HG03097 (cell line): Measurements from ENCODE around the gene ITGB1.

Experiments
- ATAC-seq: cut with Tn5 transposase; IDR thresholded peaks from one replicate; pipeline ENCODE4 v1.9.1; 2021; ENCODE audit not compliant: unreplicated experiment, low FRiP score

Gene ITGB1

GRCh38 chr10:32956365-32957197 lies 1.4 kb downstream of the ITGB1 start:
- ATAC-seq = no peak

GRCh38 chr10:32955790-32956189 lies 2.2 kb downstream of the ITGB1 start:
- ATAC-seq = no peak

GRCh38 chr10:32955299-32955772 lies 2.7 kb downstream of the ITGB1 start:
- no peak for ATAC-seq

- no peak for ATAC-seq
Observed at GRCh38 chr10:32954545-32955298, 3.3 kb downstream of the ITGB1 start.

GRCh38 chr10:32954080-32954479 lies 4.0 kb downstream of the ITGB1 start:
- ATAC-seq = no peak

GRCh38 chr10:32953277-32953927 lies 4.6 kb downstream of the ITGB1 start:
- no peak for ATAC-seq

GRCh38 chr10:32952541-32953276 lies 5.3 kb downstream of the ITGB1 start:
- ATAC-seq = no peak

- ATAC-seq = no peak
Observed at GRCh38 chr10:32952094-32952493, 5.9 kb downstream of the ITGB1 start.

- no peak for ATAC-seq
Observed at GRCh38 chr10:32951111-32951510, 6.9 kb downstream of the ITGB1 start.

GRCh38 chr10:32950591-32951108 lies 7.4 kb downstream of the ITGB1 start:
- no peak for ATAC-seq

GRCh38 chr10:32949221-32949678 lies 8.8 kb downstream of the ITGB1 start:
- no peak for ATAC-seq

- ATAC-seq = no peak
Observed at GRCh38 chr10:32948451-32948850, 9.6 kb downstream of the ITGB1 start.

GRCh38 chr10:32947586-32947985 lies 10.4 kb downstream of the ITGB1 start:
- ATAC-seq = no peak

GRCh38 chr10:32946108-32946507 lies 11.9 kb downstream of the ITGB1 start:
- ATAC-seq = no peak

GRCh38 chr10:32943854-32944661 lies 14.0 kb downstream of the ITGB1 start:
- ATAC-seq = no peak

GRCh38 chr10:32943395-32943794 lies 14.6 kb downstream of the ITGB1 start:
- peak; percentile 50 for ATAC-seq

- ATAC-seq = no peak
Observed at GRCh38 chr10:32942081-32942480, 15.9 kb downstream of the ITGB1 start.

- no peak for ATAC-seq
Observed at GRCh38 chr10:32941357-32941756, 16.7 kb downstream of the ITGB1 start.
